ENCODE data around the gene ADGRB2. TPM values are rescaled to one million over a fixed set of nuclear protein-coding genes. Genes with fewer than 3 reads are reported as not detected.

The ADGRB2 gene
- polyA plus RNA-seq, 1 experiment = 5.4 TPM

DNA sequence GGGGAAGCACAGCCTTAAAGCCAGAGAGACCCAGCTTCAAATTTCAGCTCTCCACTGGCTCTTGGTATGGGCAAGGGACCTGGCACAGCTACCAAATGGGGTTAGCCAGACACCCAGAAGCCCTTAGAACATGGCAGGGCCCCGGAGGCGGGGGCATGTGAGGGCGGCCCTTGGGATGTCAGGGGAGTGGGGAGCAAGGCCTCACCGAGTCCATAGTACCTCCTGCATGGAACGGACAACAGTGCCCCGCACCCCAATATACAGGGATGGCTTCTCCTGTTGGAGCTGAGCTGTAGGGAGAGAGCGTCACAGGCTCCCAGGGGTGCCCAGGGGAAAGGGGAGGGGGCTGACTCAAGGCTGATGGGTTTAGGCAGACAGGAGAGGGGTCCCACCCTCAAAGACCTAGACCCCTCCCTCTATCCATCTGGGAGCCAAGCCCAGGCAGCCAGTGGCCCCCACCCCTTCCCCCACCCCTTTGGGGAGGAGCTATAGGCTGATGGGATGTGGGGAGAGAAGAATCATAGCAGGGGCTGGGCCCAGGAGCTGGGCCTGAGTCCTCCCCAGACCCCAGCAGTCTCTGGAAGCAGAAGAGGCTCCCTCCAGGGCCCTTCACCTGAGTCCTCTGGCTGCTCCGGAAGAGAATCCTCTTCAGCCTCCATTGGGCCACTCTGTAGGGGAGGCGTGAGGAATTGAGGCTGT lies 35.2 kb upstream of the ADGRB2 start:
- H3K27me3 ChIP-seq (ENCODE audit: control insufficient read depth, insufficient read depth, low read length) = no peaks in the 10 kb centered on the region
- POLR2A ChIA-PET = interaction anchor here (0.7 to 3.0 kb wide), 5 partner anchors 11 to 263 kb away, joined by 3 to 14 read pairs (median 7); partner anchors contain the start of gene KHDRBS1
- DNase-seq (ENCODE audit: low read depth, low spot score) = no peak
- peak overlapping the region; percentile 97 for H3K27ac ChIP-seq (ENCODE audit: low read depth, low read length)
- CTCF ChIA-PET = interaction anchor here (0.7 to 2.5 kb wide), 8 partner anchors 10 to 264 kb away, joined by 3 to 16 read pairs (median 4); partner anchors contain the start of genes ADGRB2 and SPOCD1
- TF ChIP-seq, protein P1, sequence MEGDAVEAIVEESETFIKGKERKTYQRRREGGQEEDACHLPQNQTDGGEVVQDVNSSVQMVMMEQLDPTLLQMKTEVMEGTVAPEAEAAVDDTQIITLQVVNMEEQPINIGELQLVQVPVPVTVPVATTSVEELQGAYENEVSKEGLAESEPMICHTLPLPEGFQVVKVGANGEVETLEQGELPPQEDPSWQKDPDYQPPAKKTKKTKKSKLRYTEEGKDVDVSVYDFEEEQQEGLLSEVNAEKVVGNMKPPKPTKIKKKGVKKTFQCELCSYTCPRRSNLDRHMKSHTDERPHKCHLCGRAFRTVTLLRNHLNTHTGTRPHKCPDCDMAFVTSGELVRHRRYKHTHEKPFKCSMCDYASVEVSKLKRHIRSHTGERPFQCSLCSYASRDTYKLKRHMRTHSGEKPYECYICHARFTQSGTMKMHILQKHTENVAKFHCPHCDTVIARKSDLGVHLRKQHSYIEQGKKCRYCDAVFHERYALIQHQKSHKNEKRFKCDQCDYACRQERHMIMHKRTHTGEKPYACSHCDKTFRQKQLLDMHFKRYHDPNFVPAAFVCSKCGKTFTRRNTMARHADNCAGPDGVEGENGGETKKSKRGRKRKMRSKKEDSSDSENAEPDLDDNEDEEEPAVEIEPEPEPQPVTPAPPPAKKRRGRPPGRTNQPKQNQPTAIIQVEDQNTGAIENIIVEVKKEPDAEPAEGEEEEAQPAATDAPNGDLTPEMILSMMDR (IDR thresholded peaks at IDR 0.05; ENCODE audit: low read depth, low read length) = no peak
- peak overlapping the region; percentile 88 for H3K4me3 ChIP-seq (ENCODE audit: low read depth, low read length)
- H3K9me3 ChIP-seq (ENCODE audit: control insufficient read depth, insufficient read depth, low read length) = no peaks in the 10 kb centered on the region; the same call in 1 of the 2 replicates

DNA sequence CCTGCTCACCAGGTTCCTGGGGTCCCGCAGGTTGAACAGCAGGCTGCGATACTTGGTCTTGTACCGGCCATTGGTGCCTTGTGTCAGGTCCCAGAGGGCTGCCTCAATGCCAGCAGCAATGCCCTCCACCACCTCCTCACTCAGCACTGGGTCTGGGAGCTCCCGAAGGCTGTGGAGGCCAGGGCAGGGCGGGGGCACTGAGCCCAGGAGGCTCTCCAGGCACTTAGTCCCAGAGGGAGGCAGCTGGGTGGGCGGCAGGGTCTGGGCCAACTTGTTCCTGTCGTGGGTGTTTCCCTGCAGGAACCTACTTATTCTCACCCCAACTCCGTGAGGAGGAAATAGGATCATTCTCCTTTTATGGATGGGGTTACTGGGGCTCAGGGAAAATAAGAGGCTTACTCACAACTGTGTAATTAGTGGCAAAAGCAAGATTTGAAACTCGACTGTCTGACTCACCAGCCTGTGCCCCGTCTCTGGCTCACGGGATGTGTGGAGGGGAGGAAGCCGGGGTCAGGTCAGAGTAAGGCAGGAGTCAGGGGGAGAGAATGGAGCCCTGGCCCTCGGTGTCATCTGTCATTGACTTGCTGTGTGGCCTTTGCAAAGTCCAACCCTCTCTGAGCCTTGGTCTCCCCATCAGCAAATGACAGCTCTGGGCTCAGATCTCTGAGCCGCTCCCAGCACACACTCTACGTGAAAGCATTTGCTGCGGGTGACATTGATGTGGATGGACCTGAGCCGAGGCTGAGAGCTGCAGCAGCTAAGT lies 34.5 kb upstream of the ADGRB2 start:
- H3K27me3 ChIP-seq (ENCODE audit: control insufficient read depth, insufficient read depth, low read length) = no peaks in the 10 kb centered on the region
- CTCF ChIA-PET = interaction anchor here (0.7 to 2.5 kb wide), 10 partner anchors 9 to 265 kb away, joined by 3 to 16 read pairs (median 4); partner anchors contain the start of genes ADGRB2 and SPOCD1
- DNase-seq (ENCODE audit: low read depth, low spot score) = peak; percentile 75
- TF ChIP-seq, protein P1 (IDR thresholded peaks at IDR 0.05; ENCODE audit: low read depth, low read length) = no peak
- peak overlapping the region; percentile 97 for H3K27ac ChIP-seq (ENCODE audit: low read depth, low read length)
- POLR2A ChIA-PET = interaction anchor here (0.6 to 3.0 kb wide), 9 partner anchors 10 to 508 kb away, joined by 3 to 14 read pairs (median 4); partner anchors contain the start of gene KHDRBS1
- peak overlapping the region; percentile 88 for H3K4me3 ChIP-seq (ENCODE audit: low read depth, low read length)
- H3K9me3 ChIP-seq (ENCODE audit: control insufficient read depth, insufficient read depth, low read length) = no peaks in the 10 kb centered on the region; the same call in 1 of the 2 replicates

DNA sequence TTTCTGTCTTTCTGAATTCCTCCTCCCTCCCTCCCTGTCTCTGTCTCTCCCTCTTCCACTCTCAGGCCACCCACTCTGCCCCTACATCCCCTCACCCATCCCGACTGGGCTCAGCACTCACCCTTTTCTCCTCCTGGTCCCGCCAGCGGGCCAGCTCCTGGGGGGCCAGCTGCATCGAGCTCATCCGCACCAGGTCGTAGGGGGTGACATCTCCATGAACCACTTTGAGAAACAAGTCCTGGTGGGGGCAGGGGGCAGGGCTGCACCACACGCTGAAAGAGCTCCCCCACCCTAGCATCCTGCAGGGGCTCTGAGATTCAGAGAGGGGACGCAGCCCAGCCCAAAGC lies 33.9 kb upstream of the ADGRB2 start:
- H3K27ac ChIP-seq (ENCODE audit: low read depth, low read length) = peak overlapping the region; percentile 97
- H3K27me3 ChIP-seq (ENCODE audit: control insufficient read depth, insufficient read depth, low read length) = no peaks in the 10 kb centered on the region
- no peaks in the 10 kb centered on the region; the same call in 1 of the 2 replicates for H3K9me3 ChIP-seq (ENCODE audit: control insufficient read depth, insufficient read depth, low read length)
- no peak for DNase-seq (ENCODE audit: low read depth, low spot score)
- TF ChIP-seq, protein P1 (IDR thresholded peaks at IDR 0.05; ENCODE audit: low read depth, low read length) = no peak
- ChIA-PET POLR2A (interaction anchor here (0.5 to 3.0 kb wide), 7 partner anchors 9 to 356 kb away, joined by 3 to 14 read pairs (median 4); partner anchors contain the start of gene KHDRBS1), CTCF (interaction anchor here (0.8 to 2.5 kb wide), 5 partner anchors 9 to 167 kb away, joined by 3 to 15 read pairs (median 4); no protein-coding TSS in a partner anchor)
- H3K4me3 ChIP-seq (ENCODE audit: low read depth, low read length) = peak overlapping the region; percentile 88

DNA sequence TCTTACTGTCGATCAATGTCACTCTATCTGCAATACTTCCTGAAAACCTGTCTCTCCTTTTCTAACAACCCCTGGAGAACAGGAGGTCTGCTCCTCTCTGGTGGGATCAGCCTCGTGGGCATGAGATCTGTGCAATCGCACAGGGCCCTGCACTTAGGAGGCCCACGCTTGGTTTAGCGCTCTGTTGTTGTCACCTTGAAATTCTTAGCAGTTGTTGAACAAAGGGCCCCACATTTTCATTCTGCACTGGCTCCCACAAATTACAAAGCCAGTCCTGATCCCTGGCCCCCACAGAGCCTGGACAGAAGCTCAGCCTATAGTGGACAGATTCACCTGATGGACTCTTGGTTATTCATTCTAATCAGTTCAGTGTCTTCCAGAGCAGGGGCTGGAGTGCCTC lies 33.1 kb upstream of the ADGRB2 start:
- H3K27me3 ChIP-seq (ENCODE audit: control insufficient read depth, insufficient read depth, low read length) = no peaks in the 10 kb centered on the region
- POLR2A ChIA-PET = interaction anchor here (3.0 kb wide), 1 partner anchor 8 kb away, joined by 14 read pairs; no protein-coding TSS in a partner anchor
- H3K27ac ChIP-seq (ENCODE audit: low read depth, low read length) = peak overlapping the region; percentile 97

More for the DNA sequence above, 33.1 kb upstream of the ADGRB2 start:
- no peaks in the 10 kb centered on the region; the same call in 1 of the 2 replicates for H3K9me3 ChIP-seq (ENCODE audit: control insufficient read depth, insufficient read depth, low read length)
- peak overlapping the region; percentile 88 for H3K4me3 ChIP-seq (ENCODE audit: low read depth, low read length)
- DNase-seq (ENCODE audit: low read depth, low spot score) = no peak
- CTCF ChIA-PET = interaction anchor here (1.7 kb wide), 1 partner anchor 166 kb away, joined by 5 read pairs; no protein-coding TSS in a partner anchor
- TF ChIP-seq, protein P1 (IDR thresholded peaks at IDR 0.05; ENCODE audit: low read depth, low read length) = no peak
